Nucleus accumbens (tissue), 56 donors: ENCODE results near the gene P3R3URF.
"Not testable (repeated sequence)": the region's sequence is repeated elsewhere in the genome, so short reads cannot be mapped to it uniquely, and the experiment has no call there.

Source experiments
- DNase-seq, 56 donors: peaks; one replicate each; lab custom pipeline; 2025; lab: John Stamatoyannopoulos, UW

P3R3URF gene

DNA sequence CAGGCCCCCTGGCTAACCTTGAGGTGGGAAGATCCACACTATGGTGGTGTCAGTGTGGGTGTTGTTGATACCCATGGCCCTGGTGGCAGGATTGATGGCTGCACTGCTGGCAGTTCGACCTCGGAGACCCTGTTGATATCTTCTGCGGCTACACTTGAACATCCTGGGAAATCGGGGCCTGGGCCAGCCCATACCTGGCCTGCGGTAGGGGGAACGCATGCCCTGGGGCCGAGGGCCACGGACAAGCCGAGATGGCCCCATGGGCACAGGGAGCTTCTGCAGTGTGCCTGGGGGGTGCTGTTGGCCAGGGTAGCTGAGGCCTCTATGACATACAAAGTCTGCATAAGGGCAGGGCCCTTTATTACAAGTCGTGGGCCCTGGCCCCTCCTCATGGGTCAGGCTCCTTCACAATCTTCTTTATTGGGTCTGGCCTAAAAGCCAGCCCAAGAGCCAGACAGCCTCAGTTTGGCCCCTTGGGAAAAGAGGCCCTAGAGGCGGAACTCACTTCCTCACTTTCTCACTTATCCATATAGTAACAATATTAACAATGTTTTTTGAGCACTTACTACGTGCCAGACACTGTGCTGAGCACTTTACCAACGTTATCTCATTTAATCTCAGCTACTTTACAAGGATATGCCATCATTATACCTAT is at the start of gene P3R3URF:
P3R3URF (minus strand) TSS at position 278 of the 655 bp plus-strand sequence; CDS start at position 261, 17 bp downstream.
- no peak for DNase-seq

DNA sequence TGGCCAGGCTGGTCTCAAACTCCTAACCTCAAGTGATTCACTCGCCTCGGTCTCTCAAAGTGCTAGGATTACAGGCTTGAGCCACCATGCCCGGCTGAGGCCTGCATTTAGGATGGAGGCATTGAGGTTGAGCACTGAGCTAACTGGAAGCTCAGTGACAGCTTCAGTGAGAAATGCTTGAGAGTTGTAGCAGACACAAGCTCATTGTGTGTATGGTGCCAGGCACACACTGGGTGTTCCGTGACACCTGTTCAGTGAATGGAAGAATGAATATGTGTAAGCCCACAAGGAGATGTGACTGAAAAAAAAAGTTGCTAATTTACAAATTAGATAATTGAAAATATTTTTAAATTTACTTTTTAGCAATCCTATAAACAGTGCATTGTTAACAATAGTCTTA is 48.7 kb upstream of the P3R3URF start:
- DNase-seq: peak in 12 of 56 donors; percentile 4 to 46 (median 14)

DNA sequence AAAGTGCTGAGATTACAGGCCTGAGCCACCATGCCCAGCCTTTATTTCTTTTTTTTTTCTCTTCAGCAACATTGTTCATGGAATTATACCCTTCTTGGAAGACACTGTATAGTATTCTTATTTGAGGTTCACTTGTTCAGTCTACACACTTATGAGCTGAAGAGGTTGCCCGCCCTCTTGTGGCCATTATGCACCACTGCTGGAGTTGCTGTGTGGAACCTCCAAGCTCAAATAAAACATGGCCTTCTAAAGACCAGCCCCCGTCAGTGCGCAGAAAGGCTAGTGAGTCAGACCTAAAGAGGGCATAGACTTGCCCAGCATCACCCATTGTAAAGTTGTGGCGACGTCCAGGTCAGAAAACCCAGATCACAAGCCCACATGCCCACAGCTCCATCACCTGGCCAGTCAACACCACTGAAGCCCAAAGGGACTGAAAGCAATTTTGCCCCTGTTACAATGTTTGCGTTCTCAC is 47.2 kb upstream of the P3R3URF start:
- DNase-seq: peak in 46 of 56 donors; percentile 19 to 87 (median 59)

DNA sequence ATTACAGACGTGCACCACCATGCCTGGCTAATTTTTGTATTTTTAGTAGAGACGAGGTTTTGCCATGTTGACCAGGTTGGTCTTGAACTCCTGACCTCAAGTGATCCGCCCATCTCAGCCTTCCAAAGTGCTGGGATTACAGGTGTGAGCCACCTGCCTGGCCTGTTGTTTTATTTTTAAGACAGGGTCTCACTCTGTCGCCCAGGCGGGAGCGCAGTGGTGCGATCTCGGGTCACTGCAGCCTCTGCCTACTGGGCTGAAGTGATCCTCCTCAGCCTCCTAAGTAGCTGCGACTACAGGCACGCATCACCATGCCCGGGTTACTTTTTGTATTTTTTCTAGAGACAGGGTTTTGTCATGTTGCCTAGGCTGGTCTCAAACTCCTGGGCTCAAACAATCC is 46.8 kb upstream of the P3R3URF start:
- DNase-seq: not testable (repeated sequence)

DNA sequence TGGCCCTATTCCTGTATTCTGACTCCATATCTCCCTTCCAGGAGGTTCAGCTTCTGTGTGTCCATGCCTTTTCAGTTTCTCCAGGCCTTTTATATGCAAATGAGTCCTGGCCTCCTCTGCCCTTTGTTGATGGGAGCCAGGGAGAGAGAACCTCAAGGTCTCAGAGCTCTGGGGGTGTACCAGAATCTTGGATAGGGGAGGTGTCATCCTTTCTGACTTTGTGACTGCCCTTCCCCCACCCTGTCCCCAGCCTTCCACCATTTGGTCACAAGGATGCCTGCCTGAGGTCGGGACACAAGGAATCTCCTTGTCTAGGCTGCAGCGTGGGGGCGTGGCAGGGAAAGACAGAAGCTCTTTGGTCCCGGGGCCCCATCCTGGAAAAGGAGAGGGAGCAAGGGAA is 45.5 kb upstream of the P3R3URF start:
- peak in 53 of 56 donors; percentile 40 to 91 (median 77) for DNase-seq

DNA sequence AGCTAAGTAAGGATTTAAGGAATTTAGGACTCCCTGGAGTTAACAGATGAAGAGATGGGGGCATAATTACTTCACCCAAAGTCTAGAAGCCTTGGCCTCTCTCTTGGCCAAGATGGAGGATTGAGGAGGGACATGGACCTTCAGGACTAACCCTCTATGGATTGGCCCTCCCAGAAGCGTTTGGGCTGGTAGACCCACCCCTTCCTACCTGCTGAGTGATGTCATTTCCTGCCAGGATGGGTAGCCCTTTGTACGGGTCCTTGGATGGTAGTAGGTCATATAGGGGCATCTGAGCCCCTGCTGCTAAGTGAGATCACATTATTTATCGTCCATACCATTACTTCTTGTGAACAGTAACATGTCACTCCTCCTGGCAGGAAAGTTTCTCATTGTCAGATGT is 44.5 kb upstream of the P3R3URF start:
- no peak for DNase-seq

DNA sequence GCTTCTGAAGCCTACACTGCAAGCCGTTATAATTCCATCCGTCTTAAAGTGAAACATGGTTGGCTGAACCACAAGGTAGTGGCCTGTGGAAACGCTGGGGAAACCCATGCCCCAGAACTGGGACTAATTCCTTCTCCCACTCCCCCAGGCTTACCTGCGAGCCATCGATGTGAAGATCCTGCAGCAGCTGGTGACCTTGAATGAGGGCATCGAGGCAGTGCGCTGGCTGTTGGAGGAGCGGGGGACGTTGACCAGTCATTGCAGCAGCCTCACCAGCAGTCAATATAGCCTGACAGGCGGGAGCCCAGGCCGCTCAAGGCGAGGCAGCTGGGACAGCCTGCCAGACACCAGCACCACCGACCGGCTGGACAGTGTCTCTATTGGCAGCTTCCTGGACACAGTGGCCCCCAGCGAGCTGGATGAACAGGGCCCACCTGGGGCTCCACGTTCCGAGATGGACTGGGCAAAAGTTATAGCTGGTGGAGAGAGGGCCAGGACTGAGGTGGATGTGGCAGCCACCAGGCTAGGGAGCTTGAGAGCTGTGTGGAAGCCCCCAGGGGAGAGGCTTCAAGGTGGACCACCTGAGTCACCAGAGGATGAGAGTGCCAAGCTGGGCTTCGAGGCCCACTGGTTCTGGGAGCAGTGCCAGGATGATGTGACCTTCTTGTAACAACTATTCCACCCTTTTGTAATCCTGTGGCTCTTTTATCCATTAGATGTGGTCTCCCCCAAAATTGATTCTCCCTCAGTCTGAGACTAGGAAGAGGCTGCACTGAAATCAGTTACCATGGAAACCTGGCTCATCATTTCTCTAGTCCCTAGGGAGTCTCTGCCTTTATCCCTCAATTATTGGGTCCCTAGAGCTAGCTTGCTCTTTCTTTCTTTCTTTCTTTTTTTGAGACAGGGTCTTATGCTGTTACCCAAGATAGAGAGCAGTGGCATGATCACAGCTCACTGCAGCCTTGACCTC is 43.5 kb upstream of the P3R3URF start:
- peak in 8 of 56 donors; percentile 6 to 38 (median 17) for DNase-seq

DNA sequence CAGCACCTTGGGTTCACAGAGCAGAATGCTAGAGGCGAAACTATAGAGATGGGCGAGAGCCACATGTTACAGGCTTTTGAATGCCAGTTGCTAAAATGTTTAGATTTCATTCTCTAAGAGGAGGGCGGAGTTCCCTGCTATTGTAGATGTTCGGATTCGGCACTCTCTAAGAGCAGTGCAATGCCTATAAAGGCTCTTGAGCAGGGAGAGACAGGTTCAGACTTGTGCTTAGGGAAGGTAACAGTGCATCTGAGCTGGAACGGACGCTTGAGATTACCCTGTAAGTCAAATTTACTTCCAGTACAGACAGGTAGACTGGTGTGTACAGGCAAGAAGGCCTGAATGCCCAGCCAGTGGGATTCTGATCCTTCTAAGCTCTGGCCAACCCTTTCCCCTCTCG is 42.2 kb upstream of the P3R3URF start:
- no peak for DNase-seq

DNA sequence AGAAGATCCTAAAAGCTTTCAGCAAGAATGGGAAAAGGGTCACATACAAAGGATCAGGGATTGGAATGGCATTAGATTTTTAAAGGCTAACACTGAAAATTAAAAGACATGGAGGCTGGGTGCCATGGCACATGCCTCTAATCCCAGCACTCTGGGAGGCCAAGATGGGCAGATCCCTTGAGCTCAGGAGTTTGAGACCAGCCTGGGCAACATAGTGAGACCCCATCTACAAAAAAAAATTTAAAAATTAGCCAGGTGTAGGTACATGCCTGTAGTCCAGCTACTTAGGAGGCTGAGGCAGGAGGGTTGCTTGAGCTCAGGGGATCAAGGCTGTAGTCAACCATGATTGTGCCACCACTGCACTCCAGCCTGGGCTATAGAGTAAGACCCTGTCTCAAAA is 39.2 kb upstream of the P3R3URF start:
- DNase-seq: no peak

DNA sequence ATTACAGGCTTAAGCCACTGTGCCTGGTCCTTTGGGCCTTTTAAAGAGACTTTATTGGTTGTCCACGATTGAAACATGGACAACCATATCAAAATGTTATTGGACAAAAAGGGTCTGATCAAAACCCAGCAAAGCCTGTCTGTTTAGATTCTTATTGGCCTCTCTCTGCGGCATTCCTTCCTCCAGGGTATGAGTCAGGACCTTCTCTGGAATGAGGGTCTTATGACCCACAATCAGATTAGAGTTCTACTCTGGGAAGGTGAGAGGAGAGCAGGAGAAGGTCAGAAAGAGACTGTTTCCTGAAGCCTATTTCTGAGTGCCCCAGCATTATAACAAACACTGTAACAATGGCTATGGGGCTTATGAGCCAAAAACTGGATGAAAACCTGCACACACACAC is 34.8 kb upstream of the P3R3URF start:
- no peak for DNase-seq

DNA sequence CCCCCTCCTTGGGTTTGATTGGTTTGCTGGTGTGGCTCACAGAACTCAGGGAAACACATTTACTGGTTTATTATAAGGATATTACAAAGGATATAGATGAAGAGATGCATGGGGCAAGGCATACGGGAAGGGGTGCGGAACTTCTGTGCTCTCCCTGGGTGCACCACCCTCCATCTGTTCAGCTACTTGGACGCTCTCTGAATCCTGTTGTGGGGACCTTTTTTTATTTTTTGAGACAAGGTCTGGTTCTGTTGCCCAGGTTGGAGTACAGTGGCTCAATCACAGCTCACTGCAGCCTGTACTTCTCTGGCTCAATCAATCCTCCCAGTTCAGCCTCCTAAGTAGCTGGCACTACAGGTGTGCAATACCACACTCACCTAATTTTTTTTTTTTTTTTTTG is 34.3 kb upstream of the P3R3URF start:
- no peak for DNase-seq

DNA sequence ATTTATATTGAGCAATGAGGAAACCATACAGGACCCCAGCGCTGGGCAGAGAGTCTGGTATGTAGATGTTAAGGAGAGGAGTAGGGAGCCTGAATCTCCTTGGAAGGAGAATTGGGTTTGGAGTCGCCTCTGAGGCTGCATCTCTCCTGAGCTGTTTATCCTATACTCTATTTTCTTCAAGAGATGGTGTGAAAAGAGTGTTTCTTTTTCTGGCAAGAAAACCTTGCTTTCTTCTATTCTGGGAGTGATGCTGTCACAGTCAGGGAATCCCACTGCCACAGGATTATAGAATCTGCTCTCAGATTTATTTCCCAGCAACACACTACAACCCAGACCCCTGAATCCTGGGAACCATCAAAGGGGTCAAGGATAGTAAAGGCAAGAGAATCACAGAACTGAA is 30.1 kb upstream of the P3R3URF start:
- no peak for DNase-seq

DNA sequence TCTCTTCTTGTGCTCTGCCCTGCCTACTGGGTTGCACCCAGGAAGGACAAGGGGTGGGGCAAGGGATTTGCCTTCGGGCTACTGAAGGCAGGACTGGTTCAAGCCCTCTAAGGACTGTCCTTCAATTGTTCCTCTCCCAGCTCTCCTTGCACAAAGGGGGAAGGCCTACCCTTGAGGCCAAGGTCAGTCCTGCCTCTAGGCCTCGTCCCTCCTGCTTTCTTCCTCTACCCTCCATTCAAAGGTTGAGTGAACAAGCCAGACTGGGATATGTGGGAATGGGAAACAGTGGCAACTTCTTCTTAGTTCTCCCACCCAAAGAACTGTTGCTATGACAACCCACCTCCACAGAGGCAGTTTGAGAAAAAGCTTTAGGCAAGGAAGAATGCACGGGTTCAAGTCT is 29.5 kb upstream of the P3R3URF start:
- DNase-seq: peak in 6 of 56 donors; percentile 8 to 44 (median 23)

DNA sequence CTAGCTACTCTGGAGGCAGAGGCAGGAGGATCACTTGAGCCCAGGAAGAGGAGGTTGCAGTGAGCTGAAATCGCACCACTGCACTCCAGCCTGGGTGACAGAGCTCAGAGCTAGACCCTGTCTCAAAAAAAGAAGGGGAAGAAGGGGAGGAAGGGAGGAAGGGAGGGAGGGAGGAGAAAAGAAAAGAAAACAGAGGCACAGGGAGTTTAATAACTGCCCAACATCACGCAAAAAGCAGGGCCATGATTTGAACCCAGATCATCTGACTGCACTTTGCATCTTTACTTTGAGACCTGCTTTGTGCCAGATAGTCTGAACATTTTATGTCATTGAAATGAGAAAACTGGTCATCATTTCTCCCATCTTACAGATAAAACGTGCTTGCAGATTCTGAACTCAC is 28.9 kb upstream of the P3R3URF start:
- DNase-seq: no peak

DNA sequence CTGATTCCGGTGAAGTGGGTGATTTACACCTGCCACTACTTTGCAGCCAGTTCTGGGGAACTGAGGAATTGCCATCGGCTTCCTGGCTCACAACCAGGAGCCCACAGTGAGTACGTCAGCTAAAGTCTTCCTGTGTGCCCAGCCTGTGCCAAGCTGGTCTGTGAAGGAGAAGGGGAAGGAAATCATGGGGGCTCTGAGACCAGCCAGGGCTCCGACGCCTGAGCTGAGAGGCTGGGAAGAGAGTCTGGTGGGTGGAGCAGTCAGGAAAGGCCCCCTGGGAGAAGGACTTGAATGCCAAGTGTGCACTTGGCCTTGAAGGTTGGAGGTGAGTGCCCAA is 28.1 kb upstream of the P3R3URF start:
- DNase-seq: peak in 24 of 56 donors; percentile 15 to 54 (median 30)

DNA sequence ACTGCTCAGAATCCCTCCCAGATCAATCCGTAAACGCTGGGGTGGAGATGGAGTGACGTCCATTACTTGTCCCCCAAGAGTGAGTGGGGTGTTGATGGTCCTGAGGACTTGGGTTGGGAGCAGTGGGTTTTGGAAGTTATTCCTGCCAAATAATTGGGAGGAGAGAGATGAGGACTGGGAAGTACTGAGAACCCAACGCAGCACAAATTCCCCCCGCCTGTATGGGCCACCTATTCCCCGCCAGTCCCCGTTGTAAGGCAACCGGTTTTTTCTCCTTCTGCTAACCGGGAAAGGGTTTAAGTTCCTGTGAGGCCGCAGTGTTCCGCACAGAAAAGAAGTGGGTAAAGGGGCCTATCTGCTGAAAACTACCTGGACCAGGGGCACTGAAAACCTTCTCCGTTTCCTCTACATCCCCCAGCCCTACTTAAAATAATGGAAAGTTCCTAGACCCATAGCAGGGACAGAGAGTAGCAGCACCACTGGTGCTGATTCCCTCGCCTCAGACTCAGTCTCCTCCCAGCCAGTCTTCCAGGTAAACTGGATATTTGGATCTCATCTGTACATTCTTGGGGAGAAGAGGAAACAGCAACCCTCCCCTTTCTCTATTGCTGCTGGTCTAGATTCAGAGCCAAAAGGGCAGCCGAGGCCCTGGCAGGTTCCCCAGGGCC is 27.6 kb upstream of the P3R3URF start:
- DNase-seq: peak in 7 of 56 donors; percentile 10 to 61 (median 45)

DNA sequence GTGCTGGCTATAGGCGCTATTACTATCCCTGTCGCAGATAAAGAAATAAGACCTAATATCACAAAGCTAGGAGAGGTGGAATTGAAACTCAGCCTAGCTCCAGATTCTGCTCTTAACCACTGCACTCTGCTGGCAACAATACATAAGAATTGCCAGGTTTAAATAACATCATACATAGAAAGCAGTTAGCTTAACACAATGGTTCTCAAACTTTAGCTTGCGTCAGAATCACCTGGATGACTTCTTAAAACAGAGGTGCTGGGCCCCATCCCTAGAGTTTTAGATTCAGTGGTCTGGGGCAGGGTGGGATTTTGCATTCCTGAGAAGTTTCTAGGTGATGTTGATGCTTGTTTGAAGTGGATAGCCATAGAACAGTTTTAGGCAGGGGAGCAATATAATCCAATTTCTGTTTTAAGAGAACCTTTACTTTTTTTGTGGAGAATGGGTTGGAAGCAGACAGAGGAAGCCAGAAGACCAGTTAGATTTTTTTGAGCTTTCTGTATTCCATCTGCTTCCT is 23.0 kb upstream of the P3R3URF start:
- DNase-seq: no peak

DNA sequence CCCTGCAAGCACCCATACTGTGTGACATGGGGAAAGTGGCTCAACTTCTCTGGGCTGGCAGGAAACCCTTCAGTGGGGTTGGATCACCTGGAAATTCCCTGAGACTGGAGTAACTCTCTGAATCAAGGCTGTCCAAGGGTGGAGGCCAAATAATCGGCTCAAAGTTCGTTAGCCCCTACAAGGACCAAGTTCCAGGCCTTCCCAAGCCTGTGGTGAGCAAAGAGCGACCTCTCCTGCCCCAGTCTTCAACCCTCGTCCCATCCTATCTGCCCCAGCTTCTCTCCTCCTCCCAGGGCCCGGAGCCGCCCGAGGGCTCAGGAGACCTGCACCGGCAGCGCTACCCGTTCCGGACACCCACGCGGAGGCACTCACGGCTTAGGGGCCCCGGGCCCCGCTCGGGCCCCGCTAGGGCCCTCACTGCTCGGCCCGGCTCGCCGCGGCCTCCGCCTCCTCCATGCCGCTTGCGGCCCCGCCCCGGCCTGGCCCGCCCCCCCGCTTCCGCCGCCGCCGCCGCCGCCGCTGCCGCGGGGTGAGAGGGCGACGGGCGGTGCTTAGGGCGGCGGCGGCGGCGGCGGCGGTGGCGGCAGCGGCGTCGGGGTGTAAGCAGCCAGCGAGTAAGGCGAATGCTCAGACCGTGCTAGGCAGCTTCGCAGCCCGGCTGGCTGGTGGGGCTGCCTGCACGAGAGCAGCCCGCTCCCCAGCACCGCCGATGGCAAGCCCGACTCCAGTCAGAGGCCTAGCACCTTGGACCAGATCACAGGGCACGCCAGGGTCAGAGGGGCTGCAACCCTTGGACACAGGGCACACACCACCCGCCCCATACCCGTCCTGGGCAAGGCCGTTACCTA is 21.9 kb upstream of the P3R3URF start, which contains the start of gene POMGNT1:
POMGNT1 (minus strand) TSS at position 471 of the 848 bp plus-strand sequence. CDS start 613 bp downstream, outside the sequence.
- DNase-seq: peak in 42 of 56 donors; percentile 24 to 81 (median 55)

DNA sequence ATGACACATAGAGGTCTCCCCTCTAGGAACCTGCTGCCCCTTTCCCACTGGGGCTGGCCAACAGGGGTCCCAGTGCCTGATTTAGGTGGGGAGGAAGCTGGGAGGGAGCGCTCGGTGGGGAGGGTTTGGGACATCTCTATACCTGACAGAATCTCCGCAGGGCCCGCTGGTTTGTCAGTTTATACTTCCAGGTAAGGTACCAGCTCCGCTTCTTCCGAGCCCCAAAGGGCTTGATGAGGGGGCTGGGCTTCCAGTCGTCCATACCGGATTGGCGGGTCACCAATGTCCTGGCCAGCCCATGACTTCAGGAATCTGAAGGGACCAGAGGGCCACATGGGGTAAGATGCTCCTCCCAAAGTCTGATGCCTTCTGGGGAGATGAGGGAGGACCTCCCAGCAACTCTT is 21.3 kb upstream of the P3R3URF start:
- DNase-seq: peak in 1 of 56 donors; percentile 21

DNA sequence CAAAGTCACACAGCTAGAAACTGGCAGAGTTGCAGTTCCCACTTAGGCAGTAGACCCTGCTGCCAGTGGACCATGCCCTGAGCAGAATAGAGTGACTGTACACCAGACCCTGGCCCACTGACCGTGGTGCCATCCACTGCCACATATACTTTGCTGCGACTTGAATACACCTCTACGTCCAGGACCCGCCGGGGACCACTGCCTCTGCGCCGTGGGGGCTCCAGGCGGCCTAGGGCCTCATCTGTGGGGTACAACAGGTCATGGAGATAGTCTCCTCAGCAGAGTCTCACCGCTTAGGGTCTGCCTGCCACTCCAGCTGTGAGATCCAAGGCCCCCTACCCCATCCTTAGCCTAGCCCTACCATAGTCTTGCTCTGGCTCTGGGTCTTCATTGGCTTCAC is 20.3 kb upstream of the P3R3URF start:
- DNase-seq: no peak
